CD14-positive monocyte (primary cell): Measurements from ENCODE around the gene KCNAB1. TPM values are rescaled to one million over a fixed set of nuclear protein-coding genes. Genes with fewer than 3 reads are reported as not detected.

ENCODE experiments used
- DNase-seq, 3 donors: peaks; one replicate each; pipeline ENCODE4 v3.0.0-alpha.2; 2011 to 2022
- H2AFZ ChIP-seq: 2 replicates; pipeline ENCODE4 v1.6.0; 2012; ENCODE audit warnings: mild to moderate bottlenecking, low read depth, low read length, inconsistent platforms; ENCODE audit not compliant: insufficient read depth, poor library complexity, severe bottlenecking
- H3K27ac ChIP-seq, 2 donors: 1 replicate in 1 of 2; 2 replicates in 1 of 2; pipeline ENCODE4 v1.5.1; 2012 to 2013; ENCODE audit warnings: low read length in 2 of 2, control low read depth in 1 of 2, inconsistent platforms in 1 of 2, low read depth in 1 of 2, mild to moderate bottlenecking in 1 of 2
- H3K27me3 ChIP-seq, 2 donors: one replicate each; pipeline versions ENCODE4 v1.6.0 to v1.6.1; 2011 to 2013; ENCODE audit warnings: low read length in 2 of 2; ENCODE audit not compliant: control insufficient read depth in 2 of 2, insufficient read depth in 2 of 2
- H3K36me3 ChIP-seq, 2 donors: replicated peaks in 1 of 2; 1 replicate in 1 of 2; 2 replicates in 1 of 2; pipeline versions ENCODE4 v1.5.1 to v1.6.1; 2012 to 2013; ENCODE audit warnings: low read length in 2 of 2, control low read depth in 1 of 2, inconsistent platforms in 1 of 2, mild to moderate bottlenecking in 1 of 2; ENCODE audit not compliant: insufficient read depth in 2 of 2, control insufficient read depth in 1 of 2
- H3K4me1 ChIP-seq, 2 donors: 1 replicate in 1 of 2; 2 replicates in 1 of 2; pipeline versions ENCODE4 v1.5.1 to v1.6.1; 2012 to 2013; ENCODE audit warnings: low read length in 2 of 2, control low read depth in 1 of 2, inconsistent platforms in 1 of 2, mild to moderate bottlenecking in 1 of 2, moderate library complexity in 1 of 2; ENCODE audit not compliant: insufficient read depth in 2 of 2, control insufficient read depth in 1 of 2
- H3K4me2 ChIP-seq: replicated peaks from 2 replicates; pipeline ENCODE3; 2012; ENCODE audit warnings: low read length, moderate library complexity, mild to moderate bottlenecking; ENCODE audit not compliant: poor library complexity, severe bottlenecking; ENCODE audit errors: extremely low read depth
- H3K4me3 ChIP-seq, 3 experiments: fragments of 200-600 bp in 1 of 3; sonication (generic) in 1 of 3; replicated peaks in 1 of 3; 1 replicate in 2 of 3; 2 replicates in 1 of 3; pipeline ENCODE4 v1.5.1; 2011 to 2013; ENCODE audit warnings: low read length in 3 of 3, mild to moderate bottlenecking in 3 of 3, control low read depth in 2 of 3, low read depth in 2 of 3, inconsistent platforms in 1 of 3, moderate library complexity in 1 of 3
- H3K79me2 ChIP-seq: 2 replicates; pipeline ENCODE4 v1.6.0; 2012; ENCODE audit warnings: mild to moderate bottlenecking, control low read depth, inconsistent platforms, low read length, moderate library complexity; ENCODE audit not compliant: insufficient read depth
- H3K9ac ChIP-seq: 2 replicates; pipeline ENCODE4 v1.6.0; 2017; ENCODE audit warnings: low read length, mild to moderate bottlenecking; ENCODE audit not compliant: insufficient read depth, poor library complexity, severe bottlenecking
- H3K9me3 ChIP-seq, 2 donors: replicated peaks in 1 of 2; 1 replicate in 1 of 2; 2 replicates in 1 of 2; pipeline versions ENCODE4 v1.5.1 to v1.6.1; 2012 to 2013; ENCODE audit warnings: low read length in 2 of 2, control low read depth in 1 of 2; ENCODE audit not compliant: control insufficient read depth in 1 of 2, insufficient read depth in 1 of 2
- H4K20me1 ChIP-seq: 2 replicates; pipeline ENCODE4 v1.6.0; 2012; ENCODE audit warnings: mild to moderate bottlenecking, low read length, control low read depth, moderate library complexity; ENCODE audit not compliant: insufficient read depth
- H3K27ac Mint-ChIP-seq, 7 donors: one replicate each; pipeline ENCODE4 v1.8.0; 2020; ENCODE audit warnings: mild to moderate bottlenecking in 7 of 7, mixed read lengths in 7 of 7, moderate library complexity in 6 of 7, inconsistent platforms in 2 of 7
- H3K27me3 Mint-ChIP-seq, 3 donors: one replicate each; pipeline ENCODE4 v1.8.0; 2021 to 2022; ENCODE audit warnings: low read depth in 3 of 3, mild to moderate bottlenecking in 3 of 3, mixed read lengths in 3 of 3, moderate library complexity in 3 of 3, inconsistent platforms in 1 of 3
- H3K36me3 Mint-ChIP-seq, 2 donors: one replicate each; pipeline ENCODE4 v1.8.0; 2020; ENCODE audit warnings: mixed read lengths in 2 of 2, inconsistent platforms in 1 of 2, mild to moderate bottlenecking in 1 of 2
- H3K4me1 Mint-ChIP-seq: one replicate; pipeline ENCODE4 v1.8.0; 2020; ENCODE audit warnings: mild to moderate bottlenecking, mixed read lengths
- H3K4me3 Mint-ChIP-seq, 2 donors: one replicate each; pipeline ENCODE4 v1.8.0; 2020; ENCODE audit warnings: mild to moderate bottlenecking in 2 of 2, mixed read lengths in 2 of 2, moderate library complexity in 1 of 2
- H3K9me3 Mint-ChIP-seq, 7 donors: one replicate each; pipeline ENCODE4 v1.8.0; 2020 to 2022; ENCODE audit warnings: mixed read lengths in 7 of 7, mild to moderate bottlenecking in 6 of 7, moderate library complexity in 6 of 7, inconsistent platforms in 2 of 7
- WGBS: methylation state at CpG from one replicate; pipeline ENCODE4 v1.1.5; 2013; ENCODE audit warnings: missing lambda C conversion rate; ENCODE audit not compliant: insufficient coverage; 5-methylcytosine and 5-hydroxymethylcytosine counted together
- intact Hi-C, 2 donors: fragments of 100-400 bp; cut with micrococcal nuclease; formaldehyde crosslinking; loops; one replicate each; pipeline versions ENCODE4 v1.15.0 to v1.15.1; 2023
- polyA plus RNA-seq, 3 donors: library from polyadenylated mRNA; depleted of rRNA in 1 of 3; unstranded in 2 of 3; stranded (reverse) in 1 of 3; fragments of 300-500 nt in 2 of 3; fragments of >200 nt in 1 of 3; fragmentation: Illumina TruSeq in 2 of 3; gene quantifications; 1 replicate in 2 of 3; 2 replicates in 1 of 3; pipeline ENCODE4 v1.2.3, GENCODE V29; 2012 to 2021
- TF ChIP-seq, protein P1 (sequence below): fragments of 200-600 bp; IDR thresholded peaks from one replicate; pipeline ENCODE4 v1.8.0; 2022; ENCODE audit warnings: antibody characterized with exemption, mild to moderate bottlenecking

The KCNAB1 gene
- polyA plus RNA-seq, 3 donors = 0.08 to 0.14 TPM; not detected in 1

- Histone ChIP-seq H3K36me3 (no peaks in the 10 kb centered on the region), H2AFZ (no peak overlapping the region), H3K4me2 (peak overlapping the region; percentile 63), H4K20me1 (no peaks in the 10 kb centered on the region), H3K4me3 (peak overlapping the region in 1 of 3 experiments; percentile 42), H3K79me2 (no peaks in the 10 kb centered on the region), H3K27ac (peak overlapping the region in 1 of 2 donors; percentile 74), H3K4me1 (peaks cover 53 to 60% of the 10 kb centered on the region in 2 donors), H3K27me3 (no peaks in the 10 kb centered on the region), H3K9ac (no peak overlapping the region), H3K9me3 (no peaks in the 10 kb centered on the region)
- H3K4me1 Mint-ChIP-seq = peaks cover 53% of the 10 kb centered on the region
- H3K27me3 Mint-ChIP-seq = peaks cover 0 to 7% (median 3%) of the 10 kb centered on the region in 3 donors
- 0% methylated on average over 1 of the region's 3 CpGs for WGBS
- peak overlapping the region; percentile 27 to 84 (median 64) for H3K27ac Mint-ChIP-seq
- H3K36me3 Mint-ChIP-seq = peaks cover 0 to 2% of the 10 kb centered on the region in 2 donors
- peak; percentile 23 to 60 (median 40) for DNase-seq
- TF ChIP-seq, protein P1, sequence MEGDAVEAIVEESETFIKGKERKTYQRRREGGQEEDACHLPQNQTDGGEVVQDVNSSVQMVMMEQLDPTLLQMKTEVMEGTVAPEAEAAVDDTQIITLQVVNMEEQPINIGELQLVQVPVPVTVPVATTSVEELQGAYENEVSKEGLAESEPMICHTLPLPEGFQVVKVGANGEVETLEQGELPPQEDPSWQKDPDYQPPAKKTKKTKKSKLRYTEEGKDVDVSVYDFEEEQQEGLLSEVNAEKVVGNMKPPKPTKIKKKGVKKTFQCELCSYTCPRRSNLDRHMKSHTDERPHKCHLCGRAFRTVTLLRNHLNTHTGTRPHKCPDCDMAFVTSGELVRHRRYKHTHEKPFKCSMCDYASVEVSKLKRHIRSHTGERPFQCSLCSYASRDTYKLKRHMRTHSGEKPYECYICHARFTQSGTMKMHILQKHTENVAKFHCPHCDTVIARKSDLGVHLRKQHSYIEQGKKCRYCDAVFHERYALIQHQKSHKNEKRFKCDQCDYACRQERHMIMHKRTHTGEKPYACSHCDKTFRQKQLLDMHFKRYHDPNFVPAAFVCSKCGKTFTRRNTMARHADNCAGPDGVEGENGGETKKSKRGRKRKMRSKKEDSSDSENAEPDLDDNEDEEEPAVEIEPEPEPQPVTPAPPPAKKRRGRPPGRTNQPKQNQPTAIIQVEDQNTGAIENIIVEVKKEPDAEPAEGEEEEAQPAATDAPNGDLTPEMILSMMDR = no peak
- intact Hi-C loops = no loop called here
- peak overlapping the region in 1 of 2 donors; percentile 76 for H3K4me3 Mint-ChIP-seq
- peaks cover 0 to 4% (median 0%) of the 10 kb centered on the region in 7 donors for H3K9me3 Mint-ChIP-seq
These were observed 180.0 kb downstream of the KCNAB1 start for GRCh38 chr3:156300371-156300770.

GRCh38 chr3:156300929-156301840 lies 180.8 kb downstream of the KCNAB1 start:
- no peaks in the 10 kb centered on the region for H3K27me3 ChIP-seq
- H3K79me2 ChIP-seq = no peaks in the 10 kb centered on the region
- H3K4me2 ChIP-seq = peak overlapping the region; percentile 63
- H4K20me1 ChIP-seq = no peaks in the 10 kb centered on the region
- no CpG with 5 or more reads among the region's 6 CpGs for WGBS
- Mint-ChIP-seq H3K36me3 (peaks cover 0 to 2% of the 10 kb centered on the region in 2 donors), H3K4me3 (peak overlapping the region in 1 of 2 donors; percentile 72), H3K4me1 (peaks cover 53% of the 10 kb centered on the region), H3K27ac (peak overlapping the region; percentile 11 to 76 (median 57)), H3K27me3 (peaks cover 0 to 7% (median 2%) of the 10 kb centered on the region in 3 donors), H3K9me3 (peaks cover 0 to 4% (median 0%) of the 10 kb centered on the region in 7 donors)
- peaks cover 53 to 60% of the 10 kb centered on the region in 2 donors for H3K4me1 ChIP-seq
- peak; percentile 56 to 85 (median 84) for DNase-seq
- peak overlapping the region in 1 of 3 experiments; percentile 42 for H3K4me3 ChIP-seq
- H3K27ac ChIP-seq = peak overlapping the region in 1 of 2 donors; percentile 74
- peak overlapping the region; percentile 13 for H2AFZ ChIP-seq
- intact Hi-C loops = no loop called here
- TF ChIP-seq, protein P1 = no peak
- no peaks in the 10 kb centered on the region for H3K36me3 ChIP-seq
- no peaks in the 10 kb centered on the region for H3K9me3 ChIP-seq
- H3K9ac ChIP-seq = no peak overlapping the region
